A549 treated with AZD9567 at 1 μM for 4 hours (cell line): ENCODE data around the gene ZNF606. TPM values are rescaled to one million over a fixed set of nuclear protein-coding genes. Genes with fewer than 3 reads are reported as not detected.

Experiments
- total RNA-seq: library from RNA; stranded (reverse); fragments of 200-300 nt; extraction: Qiagen RNA extraction; gene quantifications from 5 replicates; pipeline ENCODE4 v1.2.3, GENCODE V29; 2022; ENCODE audit not compliant: insufficient read depth

The ZNF606 gene
- 1.0 to 3.6 TPM (median 2.6 TPM) in 5 replicates for total RNA-seq

GRCh38 chr19:58002384-58003173 is at the start of gene ZNF606:
ZNF606 (minus strand) TSS chr19:58002820; CDS start chr19:58001319, 1,501 bp downstream.

GRCh38 chr19:58033741-58034476 is 31.3 kb upstream of the ZNF606 start, which contains the start of gene ZSCAN1:
ZSCAN1 (plus strand) TSS chr19:58034025; CDS start chr19:58037837, 3,812 bp downstream.

GRCh38 chr19:57974434-57974833 is 28.2 kb downstream of the ZNF606 start, which contains the start of gene C19orf18:
C19orf18 (minus strand) TSS chr19:57974534; CDS start chr19:57974432, 102 bp downstream.

GRCh38 chr19:57947419-57948134 is 55.0 kb downstream of the ZNF606 start, which contains the start of gene ZNF256:
ZNF256 (minus strand) TSS chr19:57947706; CDS start chr19:57947474, 232 bp downstream.

GRCh38 chr19:57934820-57935665 is 67.6 kb downstream of the ZNF606 start, which contains the start of gene ZNF418:
ZNF418 (minus strand) TSS chr19:57935402; CDS start chr19:57933822, 1,580 bp downstream.

Other genes with a start within 250 kb of the ZNF606 start
- gene ZNF586, start 233.1 kb downstream of the ZNF606 start, total RNA-seq, result 4.8 to 12.4 TPM (median 5.5 TPM) in 5 replicates
- 4.9 to 7.3 TPM (median 5.0 TPM) in 5 replicates for gene ZNF552, start 187.9 kb downstream of the ZNF606 start, total RNA-seq
- 5.4 to 7.7 TPM (median 7.6 TPM) in 5 replicates for gene ZNF587B, start 172.5 kb downstream of the ZNF606 start, total RNA-seq
- 6.1 to 15.3 TPM (median 7.3 TPM) in 5 replicates for gene ZNF587, start 153.0 kb downstream of the ZNF606 start, total RNA-seq
- gene ZNF814, start 113.8 kb downstream of the ZNF606 start, total RNA-seq, result 1.8 to 3.6 TPM (median 3.1 TPM) in 4 of 5 replicates, not detected in the other
- 2.7 to 4.3 TPM (median 3.4 TPM) in 5 replicates for gene ZNF417, start 86.2 kb downstream of the ZNF606 start, total RNA-seq
- gene ZNF418, start 67.4 kb downstream of the ZNF606 start, total RNA-seq, result 0.91 to 1.2 TPM (median 1.1 TPM) in 5 replicates
- 0.94 to 1.4 TPM (median 1.2 TPM) in 5 replicates for gene ZNF256, start 55.1 kb downstream of the ZNF606 start, total RNA-seq
- gene C19orf18, start 28.3 kb downstream of the ZNF606 start, total RNA-seq, result 0.09 TPM in 1 of 5 replicates, not detected in the others
- not detected in 5 replicates for gene ZSCAN1, start 31.2 kb upstream of the ZNF606 start, total RNA-seq
- not detected in 5 replicates for gene ZNF135, start 56.5 kb upstream of the ZNF606 start, total RNA-seq
- gene ZSCAN18, start 95.4 kb upstream of the ZNF606 start, total RNA-seq, result 1.5 to 2.8 TPM (median 1.7 TPM) in 5 replicates
- 2.5 to 3.1 TPM (median 2.9 TPM) in 5 replicates for gene ZNF329, start 148.0 kb upstream of the ZNF606 start, total RNA-seq
- gene ZNF274, start 180.2 kb upstream of the ZNF606 start, total RNA-seq, result 13.4 to 14.8 TPM (median 13.9 TPM) in 5 replicates
- gene ZNF544, start 226.1 kb upstream of the ZNF606 start, total RNA-seq, result 9.5 to 21.0 TPM (median 18.5 TPM) in 5 replicates